IPS-20b (cell line): Measurements from ENCODE around the gene RPA3.

Experiments used
- H3K27ac ChIP-seq: one replicate; pipeline ENCODE4 v1.5.1; 2013; ENCODE audit warnings: low read length
- H3K27me3 ChIP-seq: 2 replicates; pipeline ENCODE4 v1.6.1; 2013; ENCODE audit warnings: mild to moderate bottlenecking, low read length, inconsistent platforms; ENCODE audit not compliant: insufficient read depth
- H3K36me3 ChIP-seq: 2 replicates; pipeline ENCODE4 v1.6.1; 2013; ENCODE audit warnings: low read depth, mild to moderate bottlenecking, inconsistent platforms, low read length, moderate library complexity; ENCODE audit not compliant: insufficient read depth
- H3K4me1 ChIP-seq: 2 replicates; pipeline ENCODE4 v1.6.1; 2013; ENCODE audit warnings: mild to moderate bottlenecking, control low read depth, inconsistent platforms, low read length, moderate library complexity; ENCODE audit not compliant: insufficient read depth
- H3K4me3 ChIP-seq: 2 replicates; pipeline ENCODE4 v1.5.1; 2013; ENCODE audit warnings: mild to moderate bottlenecking, low read length, inconsistent platforms
- H3K9ac ChIP-seq: 2 replicates; pipeline ENCODE4 v1.6.1; 2013; ENCODE audit warnings: low read depth, mild to moderate bottlenecking, inconsistent platforms, low read length, moderate library complexity
- H3K9me3 ChIP-seq: 2 replicates; pipeline ENCODE4 v1.6.1; 2013; ENCODE audit warnings: mild to moderate bottlenecking, low read depth, low read length, inconsistent platforms; ENCODE audit not compliant: insufficient read depth

RPA3 gene

DNA sequence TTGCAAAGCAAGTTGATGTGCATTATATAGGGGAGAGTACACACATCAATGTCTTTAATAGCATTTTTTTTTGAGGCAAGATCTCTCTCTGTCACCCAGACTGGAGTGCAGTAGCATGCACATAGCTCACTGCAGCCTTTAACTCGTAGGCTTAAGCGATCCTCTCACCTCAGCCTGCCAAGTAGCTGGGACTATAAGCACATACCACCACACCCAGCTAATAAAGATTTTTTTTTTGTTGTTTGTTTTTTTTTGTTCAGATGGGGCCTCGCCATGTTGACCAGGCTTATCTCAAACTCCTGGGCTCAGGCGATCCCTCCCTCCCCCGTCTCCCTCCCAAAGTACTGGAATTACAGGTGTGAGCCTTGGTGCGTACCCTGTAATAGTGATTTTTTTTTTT is 76.3 kb downstream of the RPA3 start:
- Histone ChIP-seq H3K4me3 (peak overlapping the region; percentile 90), H3K4me1 (peaks cover 9% of the 10 kb centered on the region; the same call in 1 of the 2 replicates), H3K9ac (peak overlapping the region; percentile 88; the same call in 1 of the 2 replicates), H3K27ac (no peak overlapping the region), H3K36me3 (peaks cover 11% of the 10 kb centered on the region; the same call in 1 of the 2 replicates), H3K9me3 (no peaks in the 10 kb centered on the region), H3K27me3 (no peaks in the 10 kb centered on the region)

DNA sequence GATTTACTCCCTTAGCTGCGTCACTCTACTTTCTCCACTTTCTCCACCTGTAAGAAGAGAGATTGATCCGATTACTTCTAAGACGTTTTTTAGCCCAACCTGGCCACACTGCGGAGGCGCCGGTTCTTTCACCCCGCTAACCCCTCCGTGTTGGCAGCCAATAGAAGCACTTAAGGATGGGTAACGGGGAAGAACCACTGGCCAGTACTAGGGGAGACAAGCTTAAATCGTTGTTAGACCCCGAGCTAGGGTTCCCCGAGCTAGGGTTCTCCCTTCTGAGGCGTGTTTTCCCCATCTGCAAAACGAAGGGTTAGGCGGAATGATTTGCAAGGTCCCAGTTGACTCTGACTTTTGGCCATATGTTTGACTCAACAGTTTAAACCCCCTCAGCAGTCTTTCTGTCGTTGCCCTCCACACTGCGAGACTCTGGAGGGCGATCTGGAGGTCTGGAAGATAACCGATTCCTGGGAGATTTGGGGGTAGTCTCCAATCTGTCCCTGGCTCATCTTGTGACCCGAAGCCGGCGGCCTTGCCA is 77.2 kb downstream of the RPA3 start:
- Histone ChIP-seq H3K27me3 (no peaks in the 10 kb centered on the region), H3K9ac (peak overlapping the region; percentile 88), H3K9me3 (no peaks in the 10 kb centered on the region), H3K36me3 (peaks cover 20% of the 10 kb centered on the region; the same call in 1 of the 2 replicates), H3K4me1 (peaks cover 9% of the 10 kb centered on the region; the same call in 1 of the 2 replicates), H3K4me3 (peak overlapping the region; percentile 90), H3K27ac (peak overlapping the region; percentile 9)

DNA sequence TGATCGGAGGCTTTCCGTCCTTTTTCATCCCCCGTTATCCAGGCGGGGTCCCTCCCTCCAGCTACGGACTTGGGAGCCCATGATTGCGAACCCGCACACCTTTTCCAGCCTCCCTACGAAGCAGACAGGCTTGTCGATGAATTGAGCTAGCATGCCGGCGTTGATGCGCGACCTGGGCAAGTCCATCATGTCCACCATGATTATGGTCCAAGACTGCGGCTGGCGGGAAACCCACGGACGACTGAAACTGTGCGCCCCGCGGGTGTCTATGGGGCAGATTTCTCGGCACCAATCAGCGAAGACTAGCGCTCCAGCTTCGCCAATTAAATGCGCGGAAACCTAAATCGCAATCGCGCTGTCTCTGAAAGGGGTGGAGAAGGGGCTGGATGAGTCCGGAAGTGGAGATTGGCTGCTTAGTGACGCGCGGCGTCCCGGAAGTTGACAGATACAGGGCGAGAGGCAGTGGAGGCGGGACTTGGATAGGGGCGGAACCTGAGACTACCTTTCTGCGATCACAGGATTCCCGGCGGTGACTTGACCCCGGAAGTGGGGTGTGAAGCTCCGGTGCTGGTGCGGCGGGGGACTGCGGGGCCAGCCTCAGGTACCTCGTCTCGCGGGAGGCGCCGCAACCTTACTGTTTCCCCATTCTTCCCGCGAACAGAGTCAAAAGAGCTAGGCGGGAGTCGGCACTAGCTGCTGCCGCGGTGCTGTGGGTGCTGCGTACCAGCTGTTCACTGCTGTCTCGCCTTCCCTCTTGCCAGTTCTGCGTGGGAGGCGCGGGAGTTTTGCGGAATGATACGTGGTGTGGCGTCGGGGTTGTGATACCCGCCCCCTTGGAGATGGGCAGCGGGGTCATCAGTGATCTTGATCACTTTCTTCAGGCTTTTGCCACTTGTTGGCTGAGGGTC is 77.9 kb downstream of the RPA3 start, which contains the start of gene UMAD1:
Gene UMAD1, plus strand, starts transcription at position 532 of the 908 bp plus-strand sequence. CDS start 32,620 bp downstream, outside the sequence.
- peaks cover 25% of the 10 kb centered on the region; the same call in 1 of the 2 replicates for H3K36me3 ChIP-seq
- peak within 1 kb of the TSS; percentile 90 for H3K4me3 ChIP-seq
- H3K27ac ChIP-seq: peak within 1 kb of the TSS; percentile 80
- H3K27me3 ChIP-seq: no peaks in the 10 kb centered on the region
- peak within 1 kb of the TSS; percentile 95 for H3K9ac ChIP-seq
- H3K4me1 ChIP-seq: peaks cover 9% of the 10 kb centered on the region; the same call in 1 of the 2 replicates
- no peaks in the 10 kb centered on the region for H3K9me3 ChIP-seq

DNA sequence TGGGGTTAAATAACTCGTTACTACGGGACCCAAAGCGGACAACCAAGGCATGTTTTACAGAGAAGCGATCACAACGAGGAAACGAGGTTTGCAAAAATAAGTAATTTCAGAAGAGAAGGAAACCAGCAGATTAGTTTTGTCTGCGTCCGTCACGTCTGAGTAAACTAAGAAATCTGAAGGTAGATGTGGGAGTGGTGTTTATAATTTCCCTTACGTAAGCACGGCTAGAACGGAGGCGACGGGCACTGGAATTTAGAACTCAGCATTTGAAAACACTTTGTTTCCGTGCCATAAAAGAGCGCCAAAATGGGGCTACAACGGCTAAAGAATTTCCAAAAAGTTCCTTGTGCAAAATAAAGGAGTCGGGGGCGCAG is 78.6 kb downstream of the RPA3 start:
- H3K4me1 ChIP-seq: peaks cover 9% of the 10 kb centered on the region; the same call in 1 of the 2 replicates
- H3K27ac ChIP-seq: peak overlapping the region; percentile 80
- no peaks in the 10 kb centered on the region for H3K27me3 ChIP-seq
- peak overlapping the region; percentile 90 for H3K4me3 ChIP-seq
- H3K9me3 ChIP-seq: no peaks in the 10 kb centered on the region
- peak overlapping the region; percentile 95 for H3K9ac ChIP-seq
- peaks cover 25% of the 10 kb centered on the region; the same call in 1 of the 2 replicates for H3K36me3 ChIP-seq

DNA sequence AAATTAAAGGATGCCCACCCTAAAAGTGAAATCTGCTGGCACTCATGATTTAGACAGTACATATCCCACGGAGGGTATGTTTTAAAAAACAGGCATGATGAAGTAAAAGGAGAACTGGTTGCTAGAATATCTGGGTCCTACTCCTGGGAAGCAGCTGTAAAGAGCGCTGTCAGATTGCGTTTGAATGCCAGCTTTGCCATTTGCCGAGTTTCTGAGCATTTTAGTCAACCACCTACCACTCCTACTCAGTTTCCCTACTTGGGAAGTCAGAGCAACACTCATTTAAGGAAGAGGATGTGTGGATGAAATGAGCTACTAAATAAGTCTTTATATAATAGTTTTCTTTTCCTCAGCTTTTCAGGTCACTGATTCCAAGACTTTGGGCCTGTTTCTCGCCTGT is 79.0 kb downstream of the RPA3 start:
- Histone ChIP-seq H3K27me3 (no peaks in the 10 kb centered on the region), H3K9ac (peak overlapping the region; percentile 95), H3K9me3 (no peaks in the 10 kb centered on the region), H3K36me3 (peaks cover 25% of the 10 kb centered on the region; the same call in 1 of the 2 replicates), H3K4me3 (peak overlapping the region; percentile 90), H3K4me1 (peaks cover 9% of the 10 kb centered on the region; the same call in 1 of the 2 replicates), H3K27ac (no peak overlapping the region)

DNA sequence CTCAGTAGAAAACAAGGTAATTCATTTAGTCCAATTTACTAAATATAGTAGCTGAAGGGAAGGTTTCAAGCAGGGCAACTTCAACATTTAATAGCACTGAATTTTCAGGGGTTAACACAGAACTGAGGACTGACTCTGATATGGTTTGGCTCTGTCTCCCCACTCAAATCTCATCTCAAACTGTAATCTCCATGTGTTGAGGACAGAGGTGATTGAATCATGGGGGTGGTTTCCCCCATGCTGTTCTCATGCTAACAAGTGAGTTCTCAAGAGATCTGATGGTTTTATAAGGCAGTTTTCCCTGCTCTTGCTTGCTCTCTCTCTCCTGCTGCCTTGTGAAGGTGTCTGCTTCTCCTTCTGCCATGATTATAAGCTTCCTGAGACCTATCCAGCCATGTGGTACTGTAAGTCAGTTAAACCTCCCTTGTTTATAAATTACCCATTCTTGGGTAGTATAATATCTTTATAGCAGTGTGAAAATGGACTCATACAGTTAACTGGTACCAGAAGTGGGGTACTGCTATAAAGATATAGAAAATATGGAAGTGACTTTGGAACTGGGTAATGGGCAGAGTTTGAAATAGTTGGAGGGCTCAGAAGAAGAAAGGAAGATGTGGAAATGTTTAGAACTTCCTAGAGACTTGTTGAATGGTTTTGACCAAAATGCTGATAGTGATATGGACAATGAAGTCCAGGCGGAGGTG is 87.6 kb downstream of the RPA3 start:
- Histone ChIP-seq H3K9me3 (peaks cover 12% of the 10 kb centered on the region; the same call in 1 of the 2 replicates), H3K4me3 (no peak overlapping the region), H3K36me3 (peaks cover 1% of the 10 kb centered on the region; the same call in 1 of the 2 replicates), H3K27me3 (no peaks in the 10 kb centered on the region), H3K9ac (no peak overlapping the region), H3K27ac (no peak overlapping the region), H3K4me1 (no peaks in the 10 kb centered on the region)

DNA sequence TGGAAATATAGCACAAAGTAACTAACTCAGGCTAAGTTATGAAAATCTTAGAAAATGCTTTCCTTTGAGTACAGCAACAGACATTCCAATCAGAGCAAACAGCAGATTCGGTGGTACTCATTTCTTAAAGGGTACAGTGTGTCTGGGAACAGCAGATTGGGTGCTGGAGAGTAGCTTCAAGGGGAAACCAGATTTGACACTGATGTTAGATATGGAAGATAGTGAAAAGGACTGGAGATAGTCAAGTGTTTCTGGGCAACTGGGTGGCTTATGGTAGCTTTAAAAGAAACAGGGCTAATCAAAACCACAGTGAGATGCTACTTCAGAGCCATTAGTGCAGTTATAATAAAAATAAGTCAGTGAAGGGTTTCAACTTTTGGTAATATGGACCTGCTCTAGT is 89.9 kb downstream of the RPA3 start:
- no peak overlapping the region for H3K27ac ChIP-seq

DNA sequence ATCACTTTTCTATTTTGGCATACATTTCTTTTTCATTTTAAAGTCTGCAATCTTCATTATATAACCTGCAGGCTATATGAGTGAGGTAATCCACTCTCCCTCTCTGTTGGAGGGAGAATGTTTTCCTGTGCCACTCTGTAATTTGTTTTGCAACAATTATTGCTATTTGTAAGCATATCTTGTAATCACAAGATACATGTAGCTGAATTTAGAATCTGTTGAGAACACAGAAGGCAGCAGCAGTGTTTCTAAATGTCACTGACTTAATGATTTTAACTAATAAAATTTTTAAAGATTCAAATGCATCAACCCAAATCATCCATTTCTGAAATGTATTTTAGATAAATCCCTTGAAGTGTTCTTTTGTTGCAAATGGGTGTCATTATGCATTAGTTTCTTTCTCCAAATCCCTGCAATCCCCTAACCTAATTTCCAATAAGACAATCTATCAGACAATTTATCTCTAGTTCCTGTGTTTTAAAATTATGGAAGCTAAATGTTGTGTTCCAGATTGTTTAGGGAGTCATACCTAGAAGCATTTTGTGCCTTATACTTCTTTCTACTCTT is 97.7 kb downstream of the RPA3 start:
- Histone ChIP-seq H3K4me3 (no peak overlapping the region), H3K36me3 (no peaks in the 10 kb centered on the region), H3K9me3 (no peaks in the 10 kb centered on the region), H3K4me1 (no peaks in the 10 kb centered on the region), H3K27me3 (no peaks in the 10 kb centered on the region), H3K9ac (no peak overlapping the region), H3K27ac (no peak overlapping the region)

More for the DNA sequence above, 89.9 kb downstream of the RPA3 start:
- Histone ChIP-seq H3K36me3 (no peaks in the 10 kb centered on the region), H3K4me3 (no peak overlapping the region), H3K9ac (no peak overlapping the region), H3K4me1 (no peaks in the 10 kb centered on the region), H3K9me3 (peaks cover 12% of the 10 kb centered on the region; the same call in 1 of the 2 replicates), H3K27me3 (no peaks in the 10 kb centered on the region)

DNA sequence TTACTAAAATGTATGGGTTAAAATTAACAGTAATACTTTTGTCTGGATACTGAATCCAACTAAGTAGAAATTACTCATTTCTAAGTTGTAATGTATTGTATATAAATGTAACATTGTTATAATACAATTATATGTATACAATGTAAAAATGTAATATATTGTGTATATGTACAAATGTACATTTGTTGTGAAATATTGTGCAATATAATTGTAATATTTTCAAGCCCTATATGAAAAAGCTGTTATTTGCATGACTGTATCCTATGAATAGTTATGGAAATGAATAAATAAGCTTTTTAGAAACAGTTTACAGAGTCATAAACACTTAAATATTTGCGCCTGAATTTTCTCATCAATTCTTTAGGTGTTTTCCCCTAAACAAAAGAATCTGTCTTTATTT is 98.2 kb downstream of the RPA3 start:
- no peaks in the 10 kb centered on the region for H3K4me1 ChIP-seq
- no peaks in the 10 kb centered on the region for H3K9me3 ChIP-seq
- no peaks in the 10 kb centered on the region for H3K36me3 ChIP-seq
- no peak overlapping the region for H3K4me3 ChIP-seq
- no peak overlapping the region for H3K9ac ChIP-seq
- no peaks in the 10 kb centered on the region for H3K27me3 ChIP-seq
- H3K27ac ChIP-seq: no peak overlapping the region

DNA sequence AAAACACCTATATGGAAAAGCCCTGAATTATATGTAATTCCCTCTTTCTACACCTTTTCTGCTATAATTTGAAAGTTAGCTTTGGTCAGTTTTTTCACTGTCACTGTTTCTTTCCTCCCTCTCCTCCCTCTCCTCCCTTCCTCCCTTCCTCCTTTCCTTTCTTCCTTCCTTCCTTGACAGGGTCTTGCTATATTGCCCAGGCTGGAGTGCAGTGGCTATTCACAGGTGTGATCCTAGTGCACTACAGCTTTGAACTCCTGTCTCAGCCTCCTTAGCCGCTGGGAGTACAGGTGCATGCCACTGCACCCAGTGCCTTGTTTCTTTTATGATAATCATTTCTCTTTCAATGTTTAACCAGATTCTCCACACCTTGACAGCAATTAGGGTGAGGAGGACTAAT is 100.0 kb downstream of the RPA3 start:
- Histone ChIP-seq H3K4me1 (no peaks in the 10 kb centered on the region), H3K27ac (no peak overlapping the region), H3K9me3 (no peaks in the 10 kb centered on the region), H3K4me3 (no peak overlapping the region), H3K36me3 (no peaks in the 10 kb centered on the region), H3K27me3 (no peaks in the 10 kb centered on the region), H3K9ac (no peak overlapping the region)

DNA sequence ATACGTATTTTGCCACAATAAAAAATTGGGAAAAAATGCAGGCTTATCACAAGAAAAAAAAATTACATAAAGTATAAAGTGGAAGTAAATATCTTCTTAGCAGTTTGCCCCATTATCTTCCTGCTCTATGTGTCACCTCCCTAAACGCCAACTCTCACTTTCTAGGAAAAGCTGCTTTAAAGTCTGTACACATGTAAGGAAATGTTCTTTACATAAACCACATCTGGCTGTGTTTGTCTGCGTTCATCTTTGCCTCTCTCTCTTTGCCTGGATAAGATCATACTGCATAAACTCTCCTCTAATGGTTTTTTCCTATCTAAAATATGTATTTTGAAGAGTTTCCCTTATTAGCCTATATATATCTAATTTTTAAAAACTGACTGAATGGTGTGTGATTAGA is 100.9 kb downstream of the RPA3 start:
- H3K9me3 ChIP-seq: no peaks in the 10 kb centered on the region
- H3K9ac ChIP-seq: no peak overlapping the region
- H3K4me3 ChIP-seq: no peak overlapping the region
- H3K27me3 ChIP-seq: no peaks in the 10 kb centered on the region
- no peaks in the 10 kb centered on the region for H3K4me1 ChIP-seq
- no peaks in the 10 kb centered on the region for H3K36me3 ChIP-seq
- H3K27ac ChIP-seq: no peak overlapping the region
